NB4 (cell line): ENCODE data around the gene PFN3.

Experiments used
- CTCF ChIP-seq: IDR thresholded peaks from one replicate; pipeline ENCODE4 v1.5.1; 2012; ENCODE audit warnings: low read depth, low read length
- MAX ChIP-seq: IDR thresholded peaks from 2 replicates; pipeline ENCODE4 v1.6.1; 2011; ENCODE audit warnings: low read depth, low read length
- MYC ChIP-seq: IDR thresholded peaks from 2 replicates; pipeline ENCODE4 v1.6.1; 2011; ENCODE audit warnings: low read depth, low read length
- POLR2A ChIP-seq: IDR thresholded peaks from 2 replicates; pipeline ENCODE4 v1.6.1; 2011; ENCODE audit warnings: mild to moderate bottlenecking; ENCODE audit not compliant: insufficient read length; ENCODE audit errors: extremely low read depth

- TF ChIP-seq CTCF: no peak
- TF ChIP-seq POLR2A: no peak
- no peak for TF ChIP-seq MAX
- TF ChIP-seq MYC: no peak
Measured at GRCh38 chr5:177396807-177397206, 3.7 kb downstream of the PFN3 start.
